PFSK-1 (cell line): ENCODE measurements around the gene NPHP4.

Source experiments
- POLR2AphosphoS5 ChIP-seq: IDR thresholded peaks from 2 replicates; pipeline ENCODE4 v1.6.1; 2012; ENCODE audit warnings: low read depth, mild to moderate bottlenecking, control low read depth, low read length, moderate library complexity
- SIN3A ChIP-seq: IDR thresholded peaks from 2 replicates; pipeline ENCODE4 v1.6.1; 2012; ENCODE audit warnings: mild to moderate bottlenecking, low read length, moderate library complexity, borderline replicate concordance; ENCODE audit not compliant: insufficient read depth
- TF ChIP-seq, protein P1 (sequence below), 2 experiments: IDR thresholded peaks; 2 replicates each; pipeline versions ENCODE4 v1.6.1 to v1.8.0; 2011 to 2012; ENCODE audit warnings: low read depth in 2 of 2, low read length in 2 of 2, control low read depth in 1 of 2, inconsistent platforms in 1 of 2, mild to moderate bottlenecking in 1 of 2, moderate library complexity in 1 of 2; ENCODE audit not compliant: insufficient read depth in 1 of 2

DNA sequence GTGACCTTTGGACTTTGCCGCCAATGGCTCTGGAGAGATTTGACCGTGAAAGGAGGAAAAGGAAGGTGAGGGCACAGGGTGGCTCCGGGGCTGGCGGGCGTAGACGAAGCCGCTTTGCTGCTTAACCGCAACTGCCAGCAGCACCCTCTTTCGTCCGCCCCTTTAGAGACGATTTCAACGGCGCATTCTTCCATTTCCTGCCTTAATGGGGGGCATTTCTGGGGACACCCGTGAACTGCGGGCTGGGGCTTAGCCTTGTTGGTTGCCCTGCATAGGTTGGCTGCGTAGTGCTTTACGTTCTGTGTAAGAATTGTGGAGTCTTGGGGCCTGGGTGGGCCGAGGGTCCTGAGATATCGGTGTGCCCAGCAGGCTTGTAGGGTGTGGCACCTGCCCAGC, 6.7 kb upstream of the NPHP4 start:
- no peak for TF ChIP-seq POLR2AphosphoS5
- TF ChIP-seq, protein P1, sequence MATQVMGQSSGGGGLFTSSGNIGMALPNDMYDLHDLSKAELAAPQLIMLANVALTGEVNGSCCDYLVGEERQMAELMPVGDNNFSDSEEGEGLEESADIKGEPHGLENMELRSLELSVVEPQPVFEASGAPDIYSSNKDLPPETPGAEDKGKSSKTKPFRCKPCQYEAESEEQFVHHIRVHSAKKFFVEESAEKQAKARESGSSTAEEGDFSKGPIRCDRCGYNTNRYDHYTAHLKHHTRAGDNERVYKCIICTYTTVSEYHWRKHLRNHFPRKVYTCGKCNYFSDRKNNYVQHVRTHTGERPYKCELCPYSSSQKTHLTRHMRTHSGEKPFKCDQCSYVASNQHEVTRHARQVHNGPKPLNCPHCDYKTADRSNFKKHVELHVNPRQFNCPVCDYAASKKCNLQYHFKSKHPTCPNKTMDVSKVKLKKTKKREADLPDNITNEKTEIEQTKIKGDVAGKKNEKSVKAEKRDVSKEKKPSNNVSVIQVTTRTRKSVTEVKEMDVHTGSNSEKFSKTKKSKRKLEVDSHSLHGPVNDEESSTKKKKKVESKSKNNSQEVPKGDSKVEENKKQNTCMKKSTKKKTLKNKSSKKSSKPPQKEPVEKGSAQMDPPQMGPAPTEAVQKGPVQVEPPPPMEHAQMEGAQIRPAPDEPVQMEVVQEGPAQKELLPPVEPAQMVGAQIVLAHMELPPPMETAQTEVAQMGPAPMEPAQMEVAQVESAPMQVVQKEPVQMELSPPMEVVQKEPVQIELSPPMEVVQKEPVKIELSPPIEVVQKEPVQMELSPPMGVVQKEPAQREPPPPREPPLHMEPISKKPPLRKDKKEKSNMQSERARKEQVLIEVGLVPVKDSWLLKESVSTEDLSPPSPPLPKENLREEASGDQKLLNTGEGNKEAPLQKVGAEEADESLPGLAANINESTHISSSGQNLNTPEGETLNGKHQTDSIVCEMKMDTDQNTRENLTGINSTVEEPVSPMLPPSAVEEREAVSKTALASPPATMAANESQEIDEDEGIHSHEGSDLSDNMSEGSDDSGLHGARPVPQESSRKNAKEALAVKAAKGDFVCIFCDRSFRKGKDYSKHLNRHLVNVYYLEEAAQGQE (IDR thresholded peaks at IDR 0.05; ENCODE audit: insufficient read depth in 1 of 2, low read depth in 2 of 2, low read length in 2 of 2) = no peak
- TF ChIP-seq SIN3A = no peak
